Pancreas (tissue), 10 donors: ENCODE data around the gene ASIP. TPM values are rescaled to one million over a fixed set of nuclear protein-coding genes. Genes with fewer than 3 reads are reported as not detected.
A peak's percentile ranks its signal among the peaks of the same experiment; 100 is the strongest.

Experiments
- ATAC-seq, 4 donors: fragments of 200-7000 bp; cut with Tn5 transposase; one replicate each; pipeline versions ENCODE4 v1.8.0 to v1.9.1; 2020; ENCODE audit warnings: mild to moderate bottlenecking in 4 of 4, moderate library complexity in 4 of 4
- DNase-seq, 6 donors: peaks; one replicate each; pipeline ENCODE4 v3.0.0-alpha.2; 2020
- FAIRE-seq: peaks from 2 replicates; lab custom pipeline; 2012; peaks lifted over from hg19 to GRCh38; lab: Jason Lieb, UNC
- H3K27ac ChIP-seq, 4 donors: fragments of 200-600 bp; sonication (generic); 1 replicate in 3 of 4; 2 replicates in 1 of 4; pipeline versions ENCODE4 v1.5.0 to v1.8.0; 2020
- H3K27me3 ChIP-seq, 4 donors: fragments of 200-600 bp; one replicate each; pipeline ENCODE4 v1.8.0; 2021
- H3K36me3 ChIP-seq, 3 donors: fragments of 200-600 bp; sonication (generic) in 1 of 3; one replicate each; pipeline versions ENCODE4 v1.5.0 to v1.8.0; 2020 to 2021
- H3K4me1 ChIP-seq, 3 donors: fragments of 200-600 bp; one replicate each; pipeline ENCODE4 v1.8.0; 2021
- H3K4me3 ChIP-seq, 4 donors: fragments of 200-600 bp; sonication (generic) in 2 of 4; one replicate each; pipeline versions ENCODE4 v1.5.0 to v1.8.0; 2020 to 2021
- H3K9me3 ChIP-seq, 4 donors: fragments of 200-600 bp; one replicate each; pipeline ENCODE4 v1.8.0; 2021
- CTCF ChIP-seq, 4 donors: fragments of 200-600 bp; sonication (generic) in 3 of 4; IDR thresholded peaks; one replicate each; pipeline versions ENCODE4 v1.5.0 to v1.8.0; 2021; ENCODE audit warnings: antibody characterized with exemption in 4 of 4
- WGBS, 2 donors: extraction: QIAGEN DNeasy Blood & Tissue Kit; methylation state at CpG; one replicate each; pipeline ENCODE4 v1.1.7; 2013; 5-methylcytosine and 5-hydroxymethylcytosine counted together
- intact Hi-C, 3 donors: fragments of 100-400 bp; cut with DNase I; formaldehyde crosslinking; loops; one replicate each; pipeline versions ENCODE4 v1.11.1 to v1.14.2; 2022
- polyA plus RNA-seq, 2 donors: library from polyadenylated mRNA; stranded (reverse); fragments of 200-250 nt; gene quantifications; one replicate each; pipeline ENCODE4 v1.2.3, GENCODE V29; 2013
- total RNA-seq, 6 donors: library from RNA; stranded (reverse); fragmentation: NEBNext Ultra II Directional in 4 of 6; extraction: Animal tissue kit (Norgen Biotek cat#: 25700) in 4 of 6; gene quantifications; one replicate each; pipeline versions ENCODE4 v1.2.1 to v1.2.4, GENCODE V29; 2021 to 2023
- donor health status: healthy with polysubstance abuse.
- donor health status: DM: no; HTN: no; CAD: no; lungs with moderate emphysema.
- donor health status: DM: no; HTN: no; CAD: no.
- donor health status: control.
- donor health status: control.
- donor health status: Bipolar disorder and iron deficiency.
- donor health status: DM: yes; HTN: yes; CAD: no.
- donor health status: DM: no; HTN: no; CAD: no.
- donor health status: DM: no; HTN: no; CAD: no.
- donor health status: DM: yes; HTN: yes; CAD: no.

ASIP gene
- total and polyA plus RNA-seq, 8 donors = not detected

DNA sequence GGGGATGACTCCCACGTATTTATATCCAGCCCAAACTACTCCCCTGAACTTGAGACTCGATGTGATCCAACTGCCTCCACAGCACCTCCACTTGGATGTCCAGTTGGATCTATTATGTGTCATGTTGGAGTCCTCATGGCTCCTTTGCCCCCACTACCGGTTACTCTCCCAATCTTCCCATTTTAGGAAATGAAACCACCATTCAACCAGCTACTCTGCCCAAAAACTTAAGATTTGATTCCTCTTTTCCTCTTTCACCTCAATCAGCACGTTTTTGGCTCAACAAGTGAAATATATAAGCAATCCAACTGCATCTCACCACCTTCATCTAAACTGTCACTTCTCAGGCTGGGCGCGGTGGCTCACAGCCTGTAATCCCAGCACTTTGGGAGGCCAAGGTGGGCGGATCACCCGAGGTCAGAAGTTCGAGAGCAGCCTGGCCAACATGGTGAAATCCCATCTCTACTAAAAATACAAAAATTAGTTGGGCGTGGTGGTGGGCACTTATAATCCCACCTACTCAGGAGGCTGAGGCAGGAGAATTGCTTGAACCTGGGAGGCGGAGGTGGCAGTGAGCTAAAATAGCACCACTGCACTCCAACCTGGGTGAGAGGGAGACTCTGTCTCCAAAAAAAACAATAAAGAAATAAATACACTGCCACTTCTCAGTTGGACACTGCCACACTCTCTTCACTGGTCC, 58.5 kb downstream of the ASIP start:
- no peak for TF ChIP-seq CTCF (IDR thresholded peaks at IDR 0.05)
- no peaks in the 10 kb centered on the region for H3K9me3 ChIP-seq
- no peaks in the 10 kb centered on the region for H3K36me3 ChIP-seq
- WGBS, 2 donors = 83 to 90% methylated on average over 11 of the region's 11 CpGs
- intact Hi-C loops = no loop called here
- no peak for ATAC-seq
- no peak for FAIRE-seq
- no peak for DNase-seq
- H3K27me3 ChIP-seq = no peaks in the 10 kb centered on the region
- H3K27ac ChIP-seq = no peak overlapping the region
- no peak overlapping the region for H3K4me3 ChIP-seq
- peaks cover 0 to 19% (median 10%) of the 10 kb centered on the region in 3 donors for H3K4me1 ChIP-seq

DNA sequence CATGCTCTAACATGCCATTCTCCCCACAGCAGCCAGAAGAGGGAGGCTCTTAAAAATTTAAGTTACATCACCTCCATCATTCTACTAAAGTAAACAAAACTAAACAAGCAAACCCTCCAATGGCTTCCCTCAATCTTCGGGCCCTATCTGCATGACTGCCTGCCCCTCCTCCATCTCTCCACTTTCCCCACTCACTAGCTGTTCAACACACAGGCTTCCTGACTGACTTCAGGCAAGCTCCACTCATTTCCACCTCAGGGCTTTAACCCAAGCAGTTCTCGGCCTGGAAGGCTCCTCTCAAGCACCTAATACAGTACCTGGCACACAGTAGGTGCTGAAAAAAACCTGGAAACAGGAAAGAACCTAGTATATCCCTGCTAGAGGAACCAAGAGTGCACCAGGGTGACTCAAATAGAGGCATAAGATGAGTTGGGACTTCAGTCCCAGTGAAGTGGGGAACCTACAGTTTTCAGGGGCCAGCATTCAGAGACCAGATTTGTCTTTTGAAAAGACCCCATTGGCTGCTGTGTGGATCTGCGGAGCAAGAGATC, 59.1 kb downstream of the ASIP start:
- Histone ChIP-seq H3K36me3 (no peaks in the 10 kb centered on the region), H3K4me3 (no peak overlapping the region), H3K4me1 (peaks cover 0 to 19% (median 10%) of the 10 kb centered on the region in 3 donors), H3K27me3 (no peaks in the 10 kb centered on the region), H3K27ac (no peak overlapping the region), H3K9me3 (no peaks in the 10 kb centered on the region)
- ATAC-seq = no peak
- no peak for FAIRE-seq
- no peak for TF ChIP-seq CTCF (IDR thresholded peaks at IDR 0.05)
- no peak for DNase-seq
- intact Hi-C loops = no loop called here
- WGBS, 2 donors = 66 to 73% methylated on average over 3 of the region's 3 CpGs

DNA sequence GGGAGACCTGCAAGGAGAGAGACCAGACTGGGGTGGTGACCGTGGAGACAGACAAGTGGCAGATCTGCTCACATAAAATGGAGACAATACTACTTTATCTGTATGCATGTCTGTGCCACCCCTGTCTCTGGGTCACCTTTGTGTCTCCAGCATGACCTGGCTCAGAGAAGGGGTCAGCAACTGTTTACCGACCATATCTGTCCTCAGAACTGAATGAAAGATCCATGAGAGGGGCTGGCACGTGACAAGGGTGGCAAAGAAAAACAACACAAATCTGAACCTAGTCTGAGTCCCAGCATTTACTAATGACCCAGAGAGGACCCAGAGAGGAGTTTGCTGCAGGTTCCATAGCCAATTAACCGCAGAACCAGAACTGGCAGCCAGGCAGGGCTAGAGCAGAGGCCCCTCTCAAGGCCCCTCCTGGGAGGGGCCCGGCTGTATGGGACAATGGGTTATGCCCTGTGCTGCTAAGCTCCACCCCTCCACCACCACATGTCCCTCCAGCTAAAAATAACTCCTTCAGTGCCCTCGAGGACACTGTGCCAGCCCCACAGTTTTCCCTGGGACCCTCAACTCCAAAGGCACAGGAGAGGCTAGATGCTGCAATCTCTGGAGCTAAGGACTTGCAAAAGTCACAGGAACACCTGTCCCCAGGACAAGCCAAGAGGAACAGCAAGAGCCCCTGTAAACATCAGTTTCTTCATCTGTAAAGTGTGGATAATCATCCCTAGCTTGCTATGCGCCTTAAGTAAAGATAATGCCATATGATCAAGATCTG, 59.8 kb downstream of the ASIP start:
- ATAC-seq (no peak), DNase-seq (no peak), FAIRE-seq (no peak)
- Histone ChIP-seq H3K9me3 (no peaks in the 10 kb centered on the region), H3K27ac (no peak overlapping the region), H3K36me3 (no peaks in the 10 kb centered on the region), H3K4me3 (no peak overlapping the region), H3K4me1 (peaks cover 0 to 19% (median 10%) of the 10 kb centered on the region in 3 donors), H3K27me3 (no peaks in the 10 kb centered on the region)
- WGBS, 2 donors = 32 to 37% methylated on average over 7 of the region's 7 CpGs
- intact Hi-C loops = no loop called here
- TF ChIP-seq CTCF (IDR thresholded peaks at IDR 0.05) = no peak

GRCh38 chr20:34301587-34302311, 60.5 kb downstream of the ASIP start:
- Histone ChIP-seq H3K27ac (no peak overlapping the region), H3K9me3 (no peaks in the 10 kb centered on the region), H3K27me3 (no peaks in the 10 kb centered on the region), H3K4me1 (peaks cover 0 to 19% (median 10%) of the 10 kb centered on the region in 3 donors), H3K36me3 (no peaks in the 10 kb centered on the region), H3K4me3 (peak overlapping the region in 3 of 4 donors; percentile 72 to 84 (median 79))
- intact Hi-C loops = no loop called here
- 77 to 82% methylated on average over 17 of the region's 17 CpGs for WGBS, 2 donors
- no peak for ATAC-seq
- no peak for TF ChIP-seq CTCF (IDR thresholded peaks at IDR 0.05)
- no peak for FAIRE-seq
- no peak for DNase-seq
